ENCODE measurements around the gene TSTD2.
"Not testable (repeated sequence)": the region's sequence is repeated elsewhere in the genome, so short reads cannot be mapped to it uniquely, and the experiment has no call there.

Gene TSTD2

DNA sequence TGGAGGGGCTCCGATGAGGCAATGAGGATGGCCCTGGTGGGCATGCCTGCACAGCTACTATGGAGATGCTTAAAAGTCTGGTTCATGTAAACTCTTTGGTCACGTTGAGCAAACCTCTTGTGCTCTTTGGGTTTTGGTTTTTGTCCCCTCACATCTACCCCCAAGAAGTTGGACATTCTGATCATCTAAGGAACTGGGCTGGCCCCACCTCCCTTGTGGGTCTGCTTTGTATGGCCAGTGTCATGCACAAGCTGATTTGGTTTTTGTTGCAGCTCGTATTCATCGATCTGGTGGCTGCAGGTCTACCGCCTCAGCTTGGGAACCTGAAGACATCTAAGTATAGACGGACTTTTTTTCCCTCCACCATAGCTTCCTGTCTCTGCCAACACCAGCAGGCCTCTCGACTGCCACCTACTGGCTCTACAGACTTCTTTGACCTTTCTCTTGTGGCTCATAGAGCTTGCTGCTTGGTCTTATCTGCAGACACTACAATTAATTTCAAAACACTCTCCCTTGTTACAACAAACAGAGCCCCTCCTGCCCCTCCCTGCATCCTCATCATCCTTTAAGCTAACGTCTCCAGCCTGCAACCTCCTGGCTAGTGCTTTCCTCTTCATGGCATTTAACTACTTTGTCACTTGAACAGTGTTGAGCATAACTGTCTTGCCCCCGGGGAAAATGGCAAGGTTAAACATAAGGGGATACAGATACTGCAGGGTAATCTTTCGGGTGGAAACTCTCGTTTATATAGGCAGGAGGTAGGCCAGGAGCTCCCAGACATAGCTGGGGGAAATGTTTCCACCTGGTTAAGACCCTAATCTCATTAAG, 34.5 kb downstream of the TSTD2 start:
- DNase-seq (ENCODE audit: low read depth): peak; percentile 46
- no peak overlapping the region for H3K4me3 ChIP-seq (ENCODE audit: low read depth, low read length)

- no peak for DNase-seq (ENCODE audit: low read depth)
- no peak overlapping the region for H3K4me3 ChIP-seq (ENCODE audit: low read depth, low read length)
These were observed 36.3 kb downstream of the TSTD2 start for GRCh38 chr9:97596906-97597305.

- H3K4me3 ChIP-seq (ENCODE audit: low read depth, low read length): no peak overlapping the region
- no peak for DNase-seq (ENCODE audit: low read depth)
These were observed 38.7 kb downstream of the TSTD2 start for GRCh38 chr9:97594381-97594921.

- DNase-seq (ENCODE audit: low read depth): no peak
- H3K4me3 ChIP-seq (ENCODE audit: low read depth, low read length): no peak overlapping the region
These were observed 39.2 kb downstream of the TSTD2 start for GRCh38 chr9:97593960-97594359.

DNA sequence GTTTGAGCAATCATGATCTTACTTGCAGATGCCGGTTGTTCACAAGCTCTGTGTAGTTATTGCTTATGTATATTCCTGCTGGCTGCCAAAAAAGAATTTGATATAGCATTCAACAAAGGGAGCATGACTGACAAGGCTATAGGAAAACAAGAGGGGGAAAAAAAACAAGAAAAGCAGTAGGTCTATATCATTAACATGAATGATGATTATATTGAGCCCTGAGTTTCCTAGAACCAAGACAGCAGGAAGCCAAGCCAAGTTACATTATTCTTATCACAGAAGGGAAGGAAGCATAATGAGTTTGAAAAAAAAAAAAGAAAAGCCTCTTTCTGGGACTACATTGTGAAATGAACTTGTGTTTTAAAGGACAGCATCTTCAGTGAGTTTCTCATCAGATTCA, 41.0 kb downstream of the TSTD2 start:
- H3K4me3 ChIP-seq (ENCODE audit: low read depth, low read length): no peak overlapping the region
- DNase-seq (ENCODE audit: low read depth): no peak

GRCh38 chr9:97591535-97591934, 41.6 kb downstream of the TSTD2 start:
- no peak for DNase-seq (ENCODE audit: low read depth)
- no peak overlapping the region for H3K4me3 ChIP-seq (ENCODE audit: low read depth, low read length)

DNA sequence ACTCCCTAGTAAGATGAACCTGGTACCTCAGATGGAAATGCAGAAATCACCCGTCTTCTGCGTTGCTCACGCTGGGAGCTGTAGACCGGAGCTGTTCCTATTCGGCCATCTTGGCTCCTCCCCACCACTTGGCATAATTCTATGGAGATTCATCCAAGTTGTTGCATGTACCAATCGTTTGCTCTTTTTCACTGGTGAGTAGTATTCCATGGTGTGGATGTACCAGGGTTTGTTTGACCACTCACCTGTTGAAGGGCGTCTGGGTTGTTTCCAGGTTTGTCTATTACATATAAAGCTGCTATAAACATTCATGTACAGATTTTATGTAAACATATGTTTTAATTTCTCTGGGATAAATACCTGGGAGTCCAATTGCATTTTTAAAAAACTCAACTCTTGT, 46.3 kb downstream of the TSTD2 start:
- H3K4me3 ChIP-seq (ENCODE audit: low read depth, low read length); DNase-seq (ENCODE audit: low read depth): not testable (repeated sequence)

DNA sequence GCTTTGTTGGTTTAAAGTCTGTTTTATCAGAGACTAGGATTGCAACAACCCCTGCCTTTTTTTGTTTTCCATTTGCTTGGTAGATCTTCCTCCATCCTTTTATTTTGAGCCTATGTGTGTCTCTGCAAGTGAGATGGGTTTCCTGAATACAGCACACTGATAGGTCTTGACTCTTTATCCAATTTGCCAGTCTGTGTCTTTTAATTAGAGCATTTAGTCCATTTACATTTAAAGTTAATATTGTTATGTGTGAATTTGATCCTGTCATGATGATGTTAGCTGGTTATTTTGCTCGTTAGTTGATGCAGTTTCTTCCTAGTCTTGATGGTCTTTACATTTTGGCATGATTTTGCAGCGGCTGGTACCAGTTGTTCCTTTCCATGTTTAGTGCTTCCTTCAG, 48.4 kb downstream of the TSTD2 start:
- DNase-seq (ENCODE audit: low read depth); H3K4me3 ChIP-seq (ENCODE audit: low read depth, low read length): not testable (repeated sequence)

DNA sequence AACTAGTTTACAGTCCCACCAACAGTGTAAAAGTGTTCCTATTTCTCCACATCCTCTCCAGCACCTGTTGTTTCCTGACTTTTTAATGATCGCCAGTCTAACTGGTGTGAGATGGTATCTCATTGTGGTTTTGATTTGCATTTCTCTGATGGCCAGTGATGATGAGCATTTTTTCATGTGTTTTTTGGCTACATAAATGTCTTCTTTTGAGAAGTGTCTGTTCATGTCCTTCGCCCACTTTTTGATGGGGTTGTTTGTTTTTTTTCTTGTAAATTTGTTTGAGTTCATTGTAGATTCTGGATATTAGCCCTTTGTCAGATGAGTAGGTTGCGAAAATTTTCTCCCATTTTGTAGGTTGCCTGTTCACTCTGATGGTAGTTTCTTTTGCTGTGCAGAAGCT, 51.6 kb downstream of the TSTD2 start:
- DNase-seq (ENCODE audit: low read depth); H3K4me3 ChIP-seq (ENCODE audit: low read depth, low read length): not testable (repeated sequence)

DNA sequence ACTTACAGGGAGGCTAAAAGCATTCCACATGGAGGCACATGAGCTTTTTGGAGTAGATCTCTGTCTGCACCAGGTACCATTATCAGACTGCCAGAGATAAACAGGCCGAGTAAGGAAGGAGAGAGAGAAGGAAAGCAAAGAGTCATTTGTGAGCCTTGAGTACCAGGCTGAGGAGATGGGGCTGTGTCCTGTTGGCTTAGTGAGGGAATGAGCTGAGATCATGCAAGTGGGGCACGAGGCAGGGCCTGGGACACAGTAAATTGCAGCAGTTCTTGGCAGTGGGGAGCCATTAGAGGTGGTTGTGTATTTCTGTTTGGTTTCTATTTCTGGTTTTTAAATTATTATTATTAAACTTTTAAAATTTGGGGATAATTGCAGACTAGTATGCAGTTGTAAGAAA, 53.3 kb downstream of the TSTD2 start:
- H3K4me3 ChIP-seq (ENCODE audit: low read depth, low read length): no peak overlapping the region
- no peak for DNase-seq (ENCODE audit: low read depth)

DNA sequence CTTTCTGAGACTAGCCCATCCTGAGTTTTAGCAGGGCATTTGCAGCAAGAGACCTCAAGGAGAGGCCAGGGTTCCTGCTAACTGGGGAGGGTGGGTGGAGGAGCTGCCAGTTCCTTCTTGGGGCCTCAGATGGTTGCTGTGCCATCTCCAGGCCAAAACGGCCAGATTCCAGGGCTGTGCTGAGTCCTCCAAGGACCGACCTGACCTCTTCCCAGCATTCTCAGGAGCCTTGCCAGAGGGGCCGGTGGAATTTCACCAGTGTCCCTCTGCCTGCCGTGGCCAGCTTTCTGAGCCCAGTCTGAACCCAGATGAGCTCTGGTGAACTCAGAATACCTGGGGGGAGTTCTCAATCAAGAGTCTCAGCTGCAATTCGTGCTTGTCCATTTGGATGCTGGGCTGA, 54.3 kb downstream of the TSTD2 start:
- no peak for DNase-seq (ENCODE audit: low read depth)
- H3K4me3 ChIP-seq (ENCODE audit: low read depth, low read length): no peak overlapping the region

- H3K4me3 ChIP-seq (ENCODE audit: low read depth, low read length): no peak overlapping the region
- DNase-seq (ENCODE audit: low read depth): no peak
These were observed 56.1 kb downstream of the TSTD2 start for GRCh38 chr9:97577051-97577450.

GRCh38 chr9:97575673-97576200, 57.4 kb downstream of the TSTD2 start:
- H3K4me3 ChIP-seq (ENCODE audit: low read depth, low read length): no peak overlapping the region
- DNase-seq (ENCODE audit: low read depth): no peak

GRCh38 chr9:97574921-97575672, 58.1 kb downstream of the TSTD2 start:
- DNase-seq (ENCODE audit: low read depth); H3K4me3 ChIP-seq (ENCODE audit: low read depth, low read length): not testable (repeated sequence)

GRCh38 chr9:97574101-97574571, 59.0 kb downstream of the TSTD2 start:
- not testable (repeated sequence) for DNase-seq (ENCODE audit: low read depth); H3K4me3 ChIP-seq (ENCODE audit: low read depth, low read length)

DNA sequence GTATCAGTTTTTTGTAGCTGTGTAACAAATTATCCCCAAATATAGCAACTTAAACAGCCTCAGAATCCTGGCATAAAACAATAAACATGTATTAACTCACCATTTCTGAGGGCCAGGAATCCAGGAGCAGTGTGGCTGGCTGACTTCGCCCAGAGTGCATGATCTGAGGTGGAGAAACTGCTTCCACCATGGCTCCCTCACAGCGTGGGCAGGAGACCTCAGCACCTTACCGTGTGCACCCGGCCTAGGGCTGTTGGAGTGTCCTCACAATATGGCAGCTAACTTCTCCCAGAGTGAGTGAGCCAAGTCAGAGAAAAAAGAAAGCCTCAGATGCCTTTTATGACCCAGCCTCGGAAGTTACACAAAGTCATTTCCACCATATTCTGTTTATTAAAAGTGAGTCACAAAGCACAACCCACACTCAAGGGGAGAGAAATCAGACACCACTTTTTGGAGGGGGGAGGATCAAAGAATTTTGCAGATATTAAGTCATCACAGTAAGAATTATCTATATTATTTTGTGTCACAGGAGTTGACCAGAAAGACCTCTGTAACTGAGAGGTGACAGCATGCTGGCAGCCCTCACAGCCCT, 59.6 kb downstream of the TSTD2 start:
- no peak for DNase-seq (ENCODE audit: low read depth)
- H3K4me3 ChIP-seq (ENCODE audit: low read depth, low read length): no peak overlapping the region

- H3K4me3 ChIP-seq (ENCODE audit: low read depth, low read length): no peak overlapping the region
- DNase-seq (ENCODE audit: low read depth): no peak
These were observed 60.2 kb downstream of the TSTD2 start for GRCh38 chr9:97572892-97573365.

GRCh38 chr9:97572196-97572891, 60.8 kb downstream of the TSTD2 start:
- H3K4me3 ChIP-seq (ENCODE audit: low read depth, low read length): no peak overlapping the region
- no peak for DNase-seq (ENCODE audit: low read depth)

GRCh38 chr9:97571664-97572063, 61.5 kb downstream of the TSTD2 start:
- no peak overlapping the region for H3K4me3 ChIP-seq (ENCODE audit: low read depth, low read length)
- DNase-seq (ENCODE audit: low read depth): no peak

Data from skeletal muscle cell (primary cell).